Renal cortex interstitium (tissue), 15 donors: ENCODE data around the gene MANEA. TPM values are rescaled to one million over a fixed set of nuclear protein-coding genes. Genes with fewer than 3 reads are reported as not detected.
A peak's percentile ranks its signal among the peaks of the same experiment; 100 is the strongest.
"Not testable (repeated sequence)": the region's sequence is repeated elsewhere in the genome, so short reads cannot be mapped to it uniquely, and the experiment has no call there.

ENCODE experiments used
- DNase-seq, 11 donors: peaks; one replicate each; pipeline ENCODE4 v3.0.0-alpha.2; 2013; ENCODE audit warnings: low read depth in 9 of 11, low spot score in 4 of 11; ENCODE audit errors: extremely low read depth in 1 of 11
- long read RNA-seq, 16 experiments: transcript quantifications; one replicate each; lab custom pipeline, GENCODE V29; 2026
- polyA plus RNA-seq, 3 donors: library from polyadenylated mRNA; unstranded; fragments of 120-200 nt; gene quantifications; one replicate each; pipeline ENCODE4 v1.2.1, GENCODE V29; 2013; ENCODE audit not compliant: insufficient read length in 3 of 3

MANEA gene
- 10 to 100 TPM; 24.1 to 29.1 (median 25.0) TPM for polyA plus RNA-seq
- long read RNA-seq, donor 1, full-length matches to known transcripts = 12 of 12 reads
- long read RNA-seq, donor 1, partial matches to known transcripts = 0 of 12 reads
- long read RNA-seq, donor 1, other reads (novel, unspliced or antisense) = 0 of 12 reads
- long read RNA-seq, donor 2, full-length matches to known transcripts = 4 of 4 reads
- long read RNA-seq, donor 2, partial matches to known transcripts = 0 of 4 reads
- long read RNA-seq, donor 2, other reads (novel, unspliced or antisense) = 0 of 4 reads
- long read RNA-seq, donor 3, full-length matches to known transcripts = 24 of 24 reads
- long read RNA-seq, donor 3, partial matches to known transcripts = 0 of 24 reads
- long read RNA-seq, donor 3, other reads (novel, unspliced or antisense) = 0 of 24 reads
- long read RNA-seq, donor 4, full-length matches to known transcripts = 11 of 11 reads
- long read RNA-seq, donor 4, partial matches to known transcripts = 0 of 11 reads
- long read RNA-seq, donor 4, other reads (novel, unspliced or antisense) = 0 of 11 reads
- long read RNA-seq, donor 5 = 0 reads
- long read RNA-seq, donor 6, full-length matches to known transcripts = 14 of 14 reads
- long read RNA-seq, donor 6, partial matches to known transcripts = 0 of 14 reads
- long read RNA-seq, donor 6, other reads (novel, unspliced or antisense) = 0 of 14 reads
- long read RNA-seq, donor 7, full-length matches to known transcripts = 17 of 17 reads
- long read RNA-seq, donor 7, partial matches to known transcripts = 0 of 17 reads
- long read RNA-seq, donor 7, other reads (novel, unspliced or antisense) = 0 of 17 reads
- long read RNA-seq, donor 8 = 0 reads
- long read RNA-seq, donor 9, full-length matches to known transcripts = 13 of 13 reads
- long read RNA-seq, donor 9, partial matches to known transcripts = 0 of 13 reads
- long read RNA-seq, donor 9, other reads (novel, unspliced or antisense) = 0 of 13 reads
- long read RNA-seq, donor 10, full-length matches to known transcripts = 18 of 18 reads
- long read RNA-seq, donor 10, partial matches to known transcripts = 0 of 18 reads
- long read RNA-seq, donor 10, other reads (novel, unspliced or antisense) = 0 of 18 reads
- long read RNA-seq, donor 11, full-length matches to known transcripts = 13 of 13 reads
- long read RNA-seq, donor 11, partial matches to known transcripts = 0 of 13 reads
- long read RNA-seq, donor 11, other reads (novel, unspliced or antisense) = 0 of 13 reads
- long read RNA-seq, donor 12, full-length matches to known transcripts = 2 of 2 reads
- long read RNA-seq, donor 12, partial matches to known transcripts = 0 of 2 reads
- long read RNA-seq, donor 12, other reads (novel, unspliced or antisense) = 0 of 2 reads
- long read RNA-seq, donor 13 = 0 reads
- long read RNA-seq, donor 14, full-length matches to known transcripts = 8 of 8 reads
- long read RNA-seq, donor 14, partial matches to known transcripts = 0 of 8 reads
- long read RNA-seq, donor 14, other reads (novel, unspliced or antisense) = 0 of 8 reads
- long read RNA-seq, donor 15, full-length matches to known transcripts = 9 of 9 reads
- long read RNA-seq, donor 15, partial matches to known transcripts = 0 of 9 reads
- long read RNA-seq, donor 15, other reads (novel, unspliced or antisense) = 0 of 9 reads
- long read RNA-seq, donor 16, full-length matches to known transcripts = 28 of 28 reads
- long read RNA-seq, donor 16, partial matches to known transcripts = 0 of 28 reads
- long read RNA-seq, donor 16, other reads (novel, unspliced or antisense) = 0 of 28 reads

- peak; percentile 55 to 83 (median 76) for DNase-seq
These were observed at the start of gene MANEA for GRCh38 chr6:95577304-95578105. Gene MANEA, plus strand, starts transcription at chr6:95577535. Its CDS starts 8,905 bp downstream, at chr6:95586440.

GRCh38 chr6:95529762-95530161, 47.6 kb upstream of the MANEA start:
- no peak for DNase-seq

- DNase-seq = no peak
These were observed 47.0 kb upstream of the MANEA start for GRCh38 chr6:95530176-95530819.

GRCh38 chr6:95543798-95544197, 33.5 kb upstream of the MANEA start:
- no peak for DNase-seq

- DNase-seq = no peak
These were observed 32.7 kb upstream of the MANEA start for GRCh38 chr6:95544517-95545225.

GRCh38 chr6:95545226-95545625, 32.1 kb upstream of the MANEA start:
- no peak for DNase-seq

GRCh38 chr6:95545686-95546085, 31.6 kb upstream of the MANEA start:
- DNase-seq = no peak

- DNase-seq = no peak
These were observed 31.2 kb upstream of the MANEA start for GRCh38 chr6:95546148-95546547.

- no peak for DNase-seq
These were observed 30.3 kb upstream of the MANEA start for GRCh38 chr6:95547043-95547442.

GRCh38 chr6:95548188-95548786, 29.0 kb upstream of the MANEA start:
- DNase-seq = no peak

GRCh38 chr6:95551678-95552324, 25.5 kb upstream of the MANEA start:
- no peak for DNase-seq

- DNase-seq = no peak
These were observed 23.5 kb upstream of the MANEA start for GRCh38 chr6:95553880-95554279.

GRCh38 chr6:95560956-95561355, 16.4 kb upstream of the MANEA start:
- not testable (repeated sequence) for DNase-seq

- no peak for DNase-seq
These were observed 7.8 kb upstream of the MANEA start for GRCh38 chr6:95569560-95569959.

GRCh38 chr6:95572098-95572497, 5.2 kb upstream of the MANEA start:
- no peak for DNase-seq
